ENCODE data around the gene HNRNPH2. TPM values are rescaled to one million over a fixed set of nuclear protein-coding genes. Genes with fewer than 3 reads are reported as not detected.

The HNRNPH2 gene
- total and polyA plus RNA-seq, 2 experiments from 2014 or later: 59.2 to 80.1 TPM

DNA sequence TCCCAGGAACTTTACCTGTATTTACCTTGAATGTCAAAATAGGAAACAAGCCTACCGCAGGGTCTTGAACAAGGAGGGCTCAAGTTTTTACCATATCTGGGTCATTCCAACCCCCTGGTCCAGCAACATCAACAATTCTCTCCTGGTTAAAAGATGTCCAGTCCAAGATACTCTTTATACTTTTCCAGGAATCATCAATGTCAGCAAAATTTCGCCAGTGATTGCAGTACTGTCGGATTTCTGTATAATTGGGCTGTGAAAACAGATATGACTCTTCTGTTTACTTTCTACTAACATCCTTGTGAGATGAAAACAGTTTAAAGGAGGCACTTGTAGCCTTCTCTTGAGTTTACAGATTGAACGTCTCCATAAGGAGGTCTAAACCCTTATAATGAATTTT is 9.3 kb upstream of the HNRNPH2 start:
- no peaks in the 10 kb centered on the region for H3K9me3 Mint-ChIP-seq
- Histone ChIP-seq H2AFZ (no peak overlapping the region), H3K4me2 (no peak overlapping the region), H3K79me2 (replicated peaks; ENCODE audit: insufficient read depth) (0 out of 2 replicates have a peak, but pooled peaks cover 3% of the 10 kb centered on the region), H3F3A (replicated peaks; ENCODE audit: low read depth) (peaks cover 15% of the 10 kb centered on the region), H4K20me1 (replicated peaks; ENCODE audit: insufficient read depth) (no peaks in the 10 kb centered on the region; the same call in 1 of the 2 replicates), H3K4me3 (no peak overlapping the region), H3K27me3 (ENCODE audit: insufficient read depth) (no peaks in the 10 kb centered on the region), H3K9me2 (ENCODE audit: insufficient read depth) (no peaks in the 10 kb centered on the region), H3K4me1 (ENCODE audit: insufficient read depth) (no peaks in the 10 kb centered on the region), H3K36me3 (ENCODE audit: insufficient read depth) (peaks cover 13% of the 10 kb centered on the region; the same call in 1 of the 2 replicates), H3K27ac (ENCODE audit: low read depth) (no peak overlapping the region)
- no peak overlapping the region for H3K4me3 Mint-ChIP-seq
- no peak overlapping the region for H3K27ac Mint-ChIP-seq
- H3K4me1 Mint-ChIP-seq: no peaks in the 10 kb centered on the region
- TF ChIP-seq, protein P1, sequence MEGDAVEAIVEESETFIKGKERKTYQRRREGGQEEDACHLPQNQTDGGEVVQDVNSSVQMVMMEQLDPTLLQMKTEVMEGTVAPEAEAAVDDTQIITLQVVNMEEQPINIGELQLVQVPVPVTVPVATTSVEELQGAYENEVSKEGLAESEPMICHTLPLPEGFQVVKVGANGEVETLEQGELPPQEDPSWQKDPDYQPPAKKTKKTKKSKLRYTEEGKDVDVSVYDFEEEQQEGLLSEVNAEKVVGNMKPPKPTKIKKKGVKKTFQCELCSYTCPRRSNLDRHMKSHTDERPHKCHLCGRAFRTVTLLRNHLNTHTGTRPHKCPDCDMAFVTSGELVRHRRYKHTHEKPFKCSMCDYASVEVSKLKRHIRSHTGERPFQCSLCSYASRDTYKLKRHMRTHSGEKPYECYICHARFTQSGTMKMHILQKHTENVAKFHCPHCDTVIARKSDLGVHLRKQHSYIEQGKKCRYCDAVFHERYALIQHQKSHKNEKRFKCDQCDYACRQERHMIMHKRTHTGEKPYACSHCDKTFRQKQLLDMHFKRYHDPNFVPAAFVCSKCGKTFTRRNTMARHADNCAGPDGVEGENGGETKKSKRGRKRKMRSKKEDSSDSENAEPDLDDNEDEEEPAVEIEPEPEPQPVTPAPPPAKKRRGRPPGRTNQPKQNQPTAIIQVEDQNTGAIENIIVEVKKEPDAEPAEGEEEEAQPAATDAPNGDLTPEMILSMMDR (conservative IDR thresholded peaks at IDR 0.05; ENCODE audit: low read depth in 2 of 2): no peak
- TF ChIP-seq POLR2AphosphoS5 (IDR thresholded peaks at IDR 0.05; ENCODE audit: low read depth): no peak
- no peak for TF ChIP-seq REST (IDR thresholded peaks at IDR 0.05; ENCODE audit: unreplicated experiment)
- no peak for TF ChIP-seq EZH2phosphoT487 (IDR thresholded peaks at IDR 0.05; ENCODE audit: unreplicated experiment)
- no peak for TF ChIP-seq NANOG (IDR thresholded peaks at IDR 0.05; ENCODE audit: borderline replicate concordance)
- TF ChIP-seq ZNF462 (CRISPR knock-in tag; IDR thresholded peaks at IDR 0.05): no peak
- TF ChIP-seq ZNF331 (CRISPR knock-in tag; IDR thresholded peaks at IDR 0.05; ENCODE audit: low read depth): no peak
- TF ChIP-seq JUNB (IDR thresholded peaks at IDR 0.05; ENCODE audit: unreplicated experiment): no peak
- TF ChIP-seq EZH2 (IDR thresholded peaks at IDR 0.05; ENCODE audit: low read depth, unreplicated experiment): no peak
- no peak for TF ChIP-seq CREB1 (CRISPR knock-in tag; IDR thresholded peaks at IDR 0.05; ENCODE audit: low read depth)
- TF ChIP-seq ZNF114 (CRISPR knock-in tag; IDR thresholded peaks at IDR 0.05): no peak
- no peak for TF ChIP-seq STAT1 (IDR thresholded peaks at IDR 0.05; ENCODE audit: unreplicated experiment)
- no peak for TF ChIP-seq ETS1 (IDR thresholded peaks at IDR 0.05)
- DNase-seq (ENCODE audit: low spot score): no peak
- ATAC-seq: no peak
- peaks cover 1% of the 10 kb centered on the region for H3K27me3 Mint-ChIP-seq (ENCODE audit: insufficient read depth, low read depth, poor library complexity)
- H3K36me3 Mint-ChIP-seq (ENCODE audit: low read depth): peaks cover 56% of the 10 kb centered on the region
